HepG2 (cell line): ENCODE measurements around the gene UQCRFS1. TPM values are rescaled to one million over a fixed set of nuclear protein-coding genes. Genes with fewer than 3 reads are reported as not detected.

Experiments
- ATAC-seq: fragments of 200-7000 bp; cut with Tn5 transposase; 3 replicates; pipeline ENCODE4 v1.9.1; 2020; ENCODE audit warnings: mild to moderate bottlenecking, moderate library complexity
- BruUV-seq: library from RNA; stranded (reverse); fragments of 400-500 nt; replicated peaks from 2 replicates; lab custom pipeline; 2021; lab: Mats Ljungman, UMichigan
- CTCF ChIA-PET: fragments of 300-600 bp; formaldehyde crosslinking; extraction: SDS; loops from one replicate; lab custom pipeline; 2021; ENCODE audit warnings: low total read pairs, inconsistent platforms, low intra/inter-chr PET ratio; lab: Yijun Ruan, JAX
- POLR2A ChIA-PET: fragments of 350-600 bp; sonication (Branson Sonifier 250); formaldehyde crosslinking; loops from one replicate; lab custom pipeline; 2020; ENCODE audit warnings: antibody characterized with exemption, inconsistent platforms; lab: Yijun Ruan, JAX
- DNase-seq: peaks from one replicate; pipeline ENCODE4 v3.0.0-alpha.2; 2015; ENCODE audit warnings: low spot score
- FAIRE-seq: peaks from 3 replicates; lab custom pipeline; 2011; peaks lifted over from hg19 to GRCh38; lab: Jason Lieb, UNC
- H2AFZ ChIP-seq: one replicate; pipeline ENCODE4 v1.6.1; 2011; ENCODE audit warnings: low read length, inconsistent platforms
- H3K27ac ChIP-seq: fragments of 300-600 bp; 3 replicates; pipeline ENCODE4 v1.8.0; 2011; ENCODE audit warnings: mixed run types, mild to moderate bottlenecking, mixed read lengths, low read length, inconsistent platforms; ENCODE audit not compliant: insufficient read depth; ENCODE audit errors: extremely low read length
- H3K27me3 ChIP-seq, 2 experiments: fragments of 200-600 bp in 1 of 2; 2 replicates in 1 of 2; 3 replicates in 1 of 2; pipeline versions ENCODE4 v1.6.0 to v1.8.0; 2011; ENCODE audit warnings: low read length in 2 of 2, mild to moderate bottlenecking in 2 of 2, moderate library complexity in 2 of 2, inconsistent platforms in 1 of 2; ENCODE audit not compliant: insufficient read depth in 2 of 2, control insufficient read depth in 1 of 2
- H3K36me3 ChIP-seq, 2 experiments: fragments of 200-600 bp in 1 of 2; replicated peaks in 1 of 2; 2 replicates in 1 of 2; 3 replicates in 1 of 2; pipeline versions ENCODE4 v1.5.1 to v1.8.0; 2011; ENCODE audit warnings: low read length in 2 of 2, inconsistent platforms in 1 of 2; ENCODE audit not compliant: insufficient read depth in 2 of 2, control insufficient read depth in 1 of 2
- H3K4me1 ChIP-seq: 2 replicates; pipeline ENCODE4 v1.5.1; 2012; ENCODE audit warnings: low read length, inconsistent platforms; ENCODE audit not compliant: insufficient read depth
- H3K4me2 ChIP-seq: 2 replicates; pipeline ENCODE4 v1.6.0; 2011; ENCODE audit warnings: low read depth, low read length, inconsistent platforms
- H3K4me3 ChIP-seq, 3 experiments: fragments of 200-600 bp in 1 of 3; sonication (generic), shearing (Covaris generic) in 1 of 3; replicated peaks in 1 of 3; 2 replicates each; pipeline ENCODE4 v1.5.1; 2011 to 2016; ENCODE audit warnings: low read length in 3 of 3, inconsistent platforms in 2 of 3, low read depth in 2 of 3, mild to moderate bottlenecking in 2 of 3, control low read depth in 1 of 3, mixed read lengths in 1 of 3; ENCODE audit not compliant: insufficient read depth in 1 of 3
- H3K79me2 ChIP-seq: one replicate; pipeline ENCODE4 v1.6.1; 2011; ENCODE audit warnings: low read length, inconsistent platforms; ENCODE audit not compliant: insufficient read depth
- H3K9ac ChIP-seq: 2 replicates; pipeline ENCODE4 v1.6.0; 2011; ENCODE audit warnings: mild to moderate bottlenecking, low read depth, low read length, inconsistent platforms; ENCODE audit not compliant: insufficient read depth
- H3K9me3 ChIP-seq: 2 replicates; pipeline ENCODE4 v1.5.1; 2012; ENCODE audit warnings: mild to moderate bottlenecking, low read length
- H4K20me1 ChIP-seq: 2 replicates; pipeline ENCODE4 v1.6.0; 2011; ENCODE audit warnings: inconsistent platforms, mild to moderate bottlenecking, low read length, moderate library complexity; ENCODE audit not compliant: insufficient read depth
- BCL6 ChIP-seq: IDR thresholded peaks from 2 replicates; pipeline ENCODE4 v1.6.1; 2016; ENCODE audit warnings: missing genetic modification reagents, missing compliant biosample characterization
- EEA1 ChIP-seq: sonication (generic); formaldehyde crosslinking; IDR thresholded peaks from 2 replicates; pipeline ENCODE4 v1.5.1; 2020; ENCODE audit warnings: mild to moderate bottlenecking, missing genetic modification reagents, borderline replicate concordance
- HOXD1 ChIP-seq: sonication (generic); formaldehyde crosslinking; IDR thresholded peaks from 2 replicates; pipeline ENCODE4 v1.5.0; 2020; ENCODE audit warnings: missing genetic modification reagents
- JARID2 ChIP-seq: sonication (generic); formaldehyde crosslinking; IDR thresholded peaks from 2 replicates; pipeline ENCODE4 v1.8.1; 2023; ENCODE audit warnings: missing genetic modification reagents, inconsistent platforms; ENCODE audit not compliant: insufficient replicate concordance
- JDP2 ChIP-seq: sonication (generic); formaldehyde crosslinking; IDR thresholded peaks from 2 replicates; pipeline ENCODE4 v1.8.1; 2022; ENCODE audit warnings: missing genetic modification reagents, borderline replicate concordance
- NRL ChIP-seq: sonication (generic); formaldehyde crosslinking; IDR thresholded peaks from 2 replicates; pipeline ENCODE4 v1.5.0; 2020; ENCODE audit warnings: missing genetic modification reagents, mild to moderate bottlenecking, moderate library complexity, borderline replicate concordance
- PHF8 ChIP-seq: sonication (generic); formaldehyde crosslinking; IDR thresholded peaks from 2 replicates; pipeline ENCODE4 v1.5.0; 2020; ENCODE audit warnings: missing genetic modification reagents
- SSRP1 ChIP-seq: IDR thresholded peaks from 2 replicates; pipeline ENCODE4 v1.6.1; 2016; ENCODE audit warnings: control low read depth
- ZFP36L2 ChIP-seq: sonication (generic); formaldehyde crosslinking; IDR thresholded peaks from 2 replicates; pipeline ENCODE4 v1.4.0; 2020; ENCODE audit warnings: missing genetic modification reagents
- ZNF329 ChIP-seq: sonication (generic); formaldehyde crosslinking; IDR thresholded peaks from 2 replicates; pipeline ENCODE4 v1.9.0; 2021; ENCODE audit warnings: low read depth, mild to moderate bottlenecking, missing genetic modification reagents
- ZNF549 ChIP-seq: sonication (generic); formaldehyde crosslinking; IDR thresholded peaks from 2 replicates; pipeline ENCODE4 v1.5.0; 2020; ENCODE audit warnings: missing genetic modification reagents
- ZNF615 ChIP-seq: sonication (generic); formaldehyde crosslinking; IDR thresholded peaks from 2 replicates; pipeline ENCODE4 v1.5.0; 2020; ENCODE audit warnings: mild to moderate bottlenecking, missing genetic modification reagents, borderline replicate concordance
- ZNF674 ChIP-seq: sonication (generic); formaldehyde crosslinking; IDR thresholded peaks from 2 replicates; pipeline ENCODE4 v1.5.0; 2020; ENCODE audit warnings: low read depth, mild to moderate bottlenecking, missing genetic modification reagents
- WGBS: methylation state at CpG from one replicate; pipeline ENCODE4 v1.1.6; 2017; ENCODE audit warnings: low lambda C conversion rate; 5-methylcytosine and 5-hydroxymethylcytosine counted together
- in situ Hi-C: cut with HindIII; loops from 2 replicates; pipeline ENCODE4 v1.10.0; 2017; ENCODE audit warnings: low pct_unique_long_range_greater_than_20kb; ENCODE audit not compliant: extremely low pct_ligation_motif_present
- intact Hi-C: fragments of 100-400 bp; cut with micrococcal nuclease; formaldehyde crosslinking; loops from one replicate; pipeline ENCODE4 v1.10.0; 2022; ENCODE audit not compliant: unreplicated experiment
- polyA plus RNA-seq, 8 experiments: library from polyadenylated mRNA; depleted of rRNA in 3 of 8; stranded (reverse) in 7 of 8; unstranded in 1 of 8; fragments of >200 nt; fragmentation: Illumina TruSeq in 4 of 8; extraction: Trizol in 4 of 8; gene quantifications; 2 replicates each; pipeline versions ENCODE4 v1.2.1 to v1.2.3, GENCODE V29; 2011 to 2016; ENCODE audit warnings: low read depth in 4 of 8, missing spikeins in 1 of 8, mixed read lengths in 1 of 8; ENCODE audit not compliant: insufficient read depth in 1 of 8
- total RNA-seq, 5 experiments: library from RNA; depleted of rRNA; stranded (reverse); fragments of >200 nt; fragmentation: Illumina TruSeq; extraction: Trizol; gene quantifications; 2 replicates each; pipeline ENCODE4 v1.2.3, GENCODE V29; 2016; ENCODE audit warnings: low read depth in 1 of 5
- TF ChIP-seq, protein P1 (sequence below), 2 experiments: sonication (generic) in 1 of 2; formaldehyde crosslinking in 1 of 2; IDR thresholded peaks; 2 replicates each; pipeline versions ENCODE4 v1.4.0 to v1.6.1; 2018 to 2020; ENCODE audit warnings: missing genetic modification reagents in 2 of 2, borderline replicate concordance in 1 of 2, low read depth in 1 of 2, mild to moderate bottlenecking in 1 of 2, missing biosample characterization in 1 of 2

Gene UQCRFS1
- total and polyA plus RNA-seq, 2 of the 13 experiments (the other 11 are each of a cell fraction or from before 2014, with no cell fraction given) = 49.5 to 51.1 TPM

DNA sequence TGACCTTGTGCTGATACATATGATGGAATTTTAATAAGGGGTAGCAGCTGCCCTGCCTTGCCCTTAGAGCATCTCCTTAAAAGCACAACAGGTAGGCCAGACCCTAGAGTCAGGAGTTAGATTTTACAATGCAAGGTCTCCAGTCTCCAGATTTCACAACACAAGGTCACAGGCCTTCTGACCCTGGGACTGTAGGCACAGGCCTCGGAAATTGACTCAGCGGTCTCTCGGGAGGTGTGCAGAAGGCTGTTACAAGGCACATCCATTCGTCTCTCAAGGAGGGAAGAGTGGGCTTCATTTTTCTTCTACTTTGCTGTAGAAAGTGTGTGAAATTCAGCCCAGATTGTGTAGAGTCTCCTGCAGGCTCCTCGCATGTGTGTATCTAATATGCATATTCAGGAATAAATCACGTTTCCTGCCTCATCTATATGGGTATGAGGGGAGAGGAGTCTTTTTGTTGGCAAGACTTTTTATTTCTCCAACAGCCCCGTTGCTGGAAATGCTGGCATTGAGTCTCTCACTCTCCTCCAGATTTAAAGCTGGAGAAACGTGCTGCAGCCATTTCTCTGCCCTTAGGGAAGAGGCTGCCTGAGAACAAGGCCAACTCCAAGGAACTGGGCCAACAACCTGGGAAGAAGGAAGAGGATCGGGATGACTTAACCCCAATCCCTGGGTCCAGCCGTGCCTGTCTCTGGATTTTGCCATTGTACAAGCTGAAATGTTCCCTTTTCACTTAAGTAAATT, 24.5 kb downstream of the UQCRFS1 start:
- H3K9ac ChIP-seq = no peak overlapping the region
- DNase-seq = no peak
- no peak for TF ChIP-seq ZNF615
- TF ChIP-seq, protein P1, sequence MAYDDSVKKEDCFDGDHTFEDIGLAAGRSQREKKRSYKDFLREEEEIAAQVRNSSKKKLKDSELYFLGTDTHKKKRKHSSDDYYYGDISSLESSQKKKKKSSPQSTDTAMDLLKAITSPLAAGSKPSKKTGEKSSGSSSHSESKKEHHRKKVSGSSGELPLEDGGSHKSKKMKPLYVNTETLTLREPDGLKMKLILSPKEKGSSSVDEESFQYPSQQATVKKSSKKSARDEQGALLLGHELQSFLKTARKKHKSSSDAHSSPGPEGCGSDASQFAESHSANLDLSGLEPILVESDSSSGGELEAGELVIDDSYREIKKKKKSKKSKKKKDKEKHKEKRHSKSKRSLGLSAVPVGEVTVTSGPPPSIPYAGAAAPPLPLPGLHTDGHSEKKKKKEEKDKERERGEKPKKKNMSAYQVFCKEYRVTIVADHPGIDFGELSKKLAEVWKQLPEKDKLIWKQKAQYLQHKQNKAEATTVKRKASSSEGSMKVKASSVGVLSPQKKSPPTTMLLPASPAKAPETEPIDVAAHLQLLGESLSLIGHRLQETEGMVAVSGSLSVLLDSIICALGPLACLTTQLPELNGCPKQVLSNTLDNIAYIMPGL (CRISPR knock-in tag; IDR thresholded peaks at IDR 0.05; ENCODE audit: borderline replicate concordance in 1 of 2, low read depth in 1 of 2) = no peak
- TF ChIP-seq, all 625 proteins: peak for 0
- FAIRE-seq = no peak
- Histone ChIP-seq H3K9me3 (no peaks in the 10 kb centered on the region), H3K4me1 (no peaks in the 10 kb centered on the region), H3K4me3 (no peak overlapping the region), H3K4me2 (no peak overlapping the region), H3K36me3 (no peaks in the 10 kb centered on the region), H4K20me1 (no peaks in the 10 kb centered on the region), H3K27me3 (no peaks in the 10 kb centered on the region), H2AFZ (no peak overlapping the region), H3K79me2 (no peaks in the 10 kb centered on the region), H3K27ac (no peak overlapping the region)
- ChIA-PET CTCF (no interaction called here), POLR2A (no interaction called here)
- intact Hi-C loops (no loop called here), in situ Hi-C loops (no loop called here)
- no TSS peak for BruUV-seq
- ATAC-seq = no peak
- whole genome bisulfite sequencing = 22% methylated on average over 10 of the region's 10 CpGs

DNA sequence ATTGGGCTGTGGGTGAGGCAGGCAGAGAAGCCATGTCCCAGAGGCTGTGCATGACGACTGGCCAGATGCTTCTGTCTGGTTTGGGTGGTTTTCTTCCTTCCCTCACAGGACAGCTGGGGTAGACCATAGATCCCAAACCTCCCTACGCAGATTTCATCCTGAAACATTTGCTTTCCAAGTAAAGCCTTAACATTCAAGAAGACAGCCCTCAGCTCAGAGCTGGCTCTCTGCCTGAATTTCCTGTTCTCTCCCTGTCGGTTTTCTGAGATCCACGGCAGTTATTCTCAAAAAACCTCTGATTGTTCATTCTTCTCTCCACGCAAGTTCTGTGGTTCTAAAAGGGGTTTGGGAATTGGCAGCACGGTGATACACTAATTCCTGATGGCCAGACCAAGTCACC, 25.3 kb downstream of the UQCRFS1 start:
- ChIA-PET CTCF (no interaction called here), POLR2A (no interaction called here)
- WGBS = 0% methylated on average over 5 of the region's 6 CpGs
- Histone ChIP-seq H3K27me3 (no peaks in the 10 kb centered on the region), H3K4me1 (no peaks in the 10 kb centered on the region), H4K20me1 (no peaks in the 10 kb centered on the region), H3K4me3 (no peak overlapping the region), H3K9ac (no peak overlapping the region), H3K4me2 (no peak overlapping the region), H3K79me2 (no peaks in the 10 kb centered on the region), H3K36me3 (no peaks in the 10 kb centered on the region), H2AFZ (no peak overlapping the region), H3K9me3 (no peaks in the 10 kb centered on the region), H3K27ac (no peak overlapping the region)
- in situ Hi-C loops = no loop called here
- intact Hi-C loops = no loop called here
- DNase-seq (no peak), FAIRE-seq (no peak), ATAC-seq (no peak)
- TF ChIP-seq ZNF329 (CRISPR knock-in tag) = no peak
- no peak for TF ChIP-seq JARID2 (CRISPR knock-in tag)
- TF ChIP-seq ZNF549 (CRISPR knock-in tag) = no peak
- no peak for TF ChIP-seq ZNF674 (CRISPR knock-in tag)
- TF ChIP-seq HOXD1 (CRISPR knock-in tag) = no peak
- TF ChIP-seq SSRP1 (CRISPR knock-in tag) = no peak
- TF ChIP-seq JDP2 (CRISPR knock-in tag) = no peak
- TF ChIP-seq EEA1 (CRISPR knock-in tag) = no peak
- no peak for TF ChIP-seq NRL (CRISPR knock-in tag)
- no peak for TF ChIP-seq PHF8 (CRISPR knock-in tag)
- TF ChIP-seq BCL6 (CRISPR knock-in tag) = no peak
- no peak for TF ChIP-seq ZFP36L2
- BruUV-seq = no TSS peak
